Activated B cell treated with CpG ODN at 0.5 μM for 24 hours (primary cell): ENCODE data around the gene PRX. TPM values are rescaled to one million over a fixed set of nuclear protein-coding genes. Genes with fewer than 3 reads are reported as not detected.

Experiments used
- ATAC-seq: fragments of 200-7000 bp; cut with Tn5 transposase; one replicate; pipeline ENCODE4 v1.10.0; 2021; ENCODE audit warnings: low read depth, mild to moderate bottlenecking, moderate library complexity
- CTCF ChIA-PET: fragments of 350-600 bp; sonication (Branson Sonifier 250); formaldehyde crosslinking; loops from one replicate; lab custom pipeline; 2021; ENCODE audit warnings: antibody characterized with exemption; lab: Charles Lee
- POLR2A ChIA-PET: fragments of 350-600 bp; sonication (Branson Sonifier 250); formaldehyde crosslinking; loops from one replicate; lab custom pipeline; 2021; ENCODE audit warnings: antibody characterized with exemption; lab: Charles Lee
- DNase-seq: peaks from one replicate; pipeline ENCODE4 v3.0.0; 2022
- H3K27ac Mint-ChIP-seq: one replicate; pipeline ENCODE4 v1.8.0; 2020; ENCODE audit warnings: mixed read lengths
- H3K27me3 Mint-ChIP-seq: one replicate; pipeline ENCODE4 v1.8.0; 2021; ENCODE audit warnings: mixed read lengths
- H3K36me3 Mint-ChIP-seq: one replicate; pipeline ENCODE4 v1.8.0; 2021; ENCODE audit warnings: low read depth, mixed read lengths
- H3K4me1 Mint-ChIP-seq: one replicate; pipeline ENCODE4 v1.8.0; 2021; ENCODE audit warnings: mixed read lengths
- H3K4me3 Mint-ChIP-seq: one replicate; pipeline ENCODE4 v1.8.0; 2020; ENCODE audit warnings: mild to moderate bottlenecking, mixed read lengths
- H3K9me3 Mint-ChIP-seq: one replicate; pipeline ENCODE4 v1.8.0; 2020; ENCODE audit warnings: mixed read lengths
- CTCF ChIP-seq: fragments of 200-600 bp; IDR thresholded peaks from one replicate; pipeline ENCODE4 v1.8.0; 2022; ENCODE audit warnings: antibody characterized with exemption, mild to moderate bottlenecking
- intact Hi-C: fragments of 100-400 bp; cut with micrococcal nuclease; formaldehyde crosslinking; loops from one replicate; pipeline ENCODE4 v1.15.1; 2024
- total RNA-seq: library from RNA; stranded (reverse); gene quantifications from 2 replicates; pipeline ENCODE4 v1.2.3, GENCODE V29; 2022

The PRX gene
- total RNA-seq, 1 donor from 2014 or later = 1.7 TPM

GRCh38 chr19:40380199-40381037 is 32.8 kb downstream of the PRX start:
- Mint-ChIP-seq H3K4me3 (no peak overlapping the region), H3K27ac (no peak overlapping the region), H3K4me1 (no peaks in the 10 kb centered on the region), H3K9me3 (no peaks in the 10 kb centered on the region), H3K36me3 (peaks cover 8% of the 10 kb centered on the region), H3K27me3 (no peaks in the 10 kb centered on the region)
- TF ChIP-seq CTCF = no peak
- DNase-seq (no peak), ATAC-seq (no peak)
- CTCF ChIA-PET = no interaction called here
- intact Hi-C loops = no loop called here
- POLR2A ChIA-PET = no interaction called here

- no peak for TF ChIP-seq CTCF
- no peaks in the 10 kb centered on the region for H3K9me3 Mint-ChIP-seq
- no peaks in the 10 kb centered on the region for H3K27me3 Mint-ChIP-seq
- no peak for DNase-seq
- no peaks in the 10 kb centered on the region for H3K4me1 Mint-ChIP-seq
- no peak for ATAC-seq
- H3K27ac Mint-ChIP-seq = no peak overlapping the region
- CTCF ChIA-PET = no interaction called here
- peaks cover 13% of the 10 kb centered on the region for H3K36me3 Mint-ChIP-seq
- POLR2A ChIA-PET = no interaction called here
- H3K4me3 Mint-ChIP-seq = no peak overlapping the region
- intact Hi-C loops = no loop called here
Observed at GRCh38 chr19:40379446-40380198, 33.6 kb downstream of the PRX start.

GRCh38 chr19:40378509-40378908 is 34.7 kb downstream of the PRX start:
- POLR2A ChIA-PET = no interaction called here
- Mint-ChIP-seq H3K4me3 (no peak overlapping the region), H3K36me3 (peaks cover 18% of the 10 kb centered on the region), H3K9me3 (no peaks in the 10 kb centered on the region), H3K27ac (no peak overlapping the region), H3K4me1 (no peaks in the 10 kb centered on the region), H3K27me3 (no peaks in the 10 kb centered on the region)
- ATAC-seq (no peak), DNase-seq (no peak)
- intact Hi-C loops = no loop called here
- CTCF ChIA-PET = no interaction called here
- TF ChIP-seq CTCF = no peak

GRCh38 chr19:40377876-40378385 is 35.2 kb downstream of the PRX start:
- no peaks in the 10 kb centered on the region for H3K27me3 Mint-ChIP-seq
- H3K36me3 Mint-ChIP-seq = peaks cover 18% of the 10 kb centered on the region
- no peak overlapping the region for H3K27ac Mint-ChIP-seq
- ATAC-seq = no peak
- no peak for DNase-seq
- no peak overlapping the region for H3K4me3 Mint-ChIP-seq
- H3K9me3 Mint-ChIP-seq = no peaks in the 10 kb centered on the region
- intact Hi-C loops = no loop called here
- CTCF ChIA-PET = no interaction called here
- TF ChIP-seq CTCF = no peak
- POLR2A ChIA-PET = no interaction called here
- no peaks in the 10 kb centered on the region for H3K4me1 Mint-ChIP-seq

- DNase-seq = no peak
- intact Hi-C loops = no loop called here
- ChIA-PET POLR2A (no interaction called here), CTCF (no interaction called here)
- Mint-ChIP-seq H3K4me1 (no peaks in the 10 kb centered on the region), H3K4me3 (no peak overlapping the region), H3K27me3 (no peaks in the 10 kb centered on the region), H3K27ac (no peak overlapping the region), H3K9me3 (no peaks in the 10 kb centered on the region), H3K36me3 (peaks cover 31% of the 10 kb centered on the region)
- no peak for ATAC-seq
- TF ChIP-seq CTCF = no peak
Observed at GRCh38 chr19:40376286-40376862, 36.8 kb downstream of the PRX start.
